ENCODE results near the gene SPRR1A.

SPRR1A gene

GRCh38 chr1:153030895-153031294 lies 47.0 kb downstream of the SPRR1A start, which contains the start of gene SPRR1B:
SPRR1B (plus strand) TSS chr1:153031203; CDS start chr1:153032346, 1,143 bp downstream.
- no peak within 1 kb of the TSS for H3K4me3 ChIP-seq (ENCODE audit: low read depth, low read length)
- DNase-seq = no peak
- no peaks in the 10 kb centered on the region for H3K27me3 ChIP-seq
- TF ChIP-seq CTCF (IDR thresholded peaks at IDR 0.05; ENCODE audit: low read depth, low read length) = no peak
- no peaks in the 10 kb centered on the region for H3K9me3 ChIP-seq
- H3K4me1 ChIP-seq = no peaks in the 10 kb centered on the region
- H3K36me3 ChIP-seq = no peaks in the 10 kb centered on the region

GRCh38 chr1:153032073-153032472 lies 48.2 kb downstream of the SPRR1A start:
- no peak overlapping the region for H3K4me3 ChIP-seq (ENCODE audit: low read depth, low read length)
- no peaks in the 10 kb centered on the region for H3K4me1 ChIP-seq
- H3K27me3 ChIP-seq = no peaks in the 10 kb centered on the region
- no peak for DNase-seq
- no peak for TF ChIP-seq CTCF (IDR thresholded peaks at IDR 0.05; ENCODE audit: low read depth, low read length)
- no peaks in the 10 kb centered on the region for H3K36me3 ChIP-seq
- no peaks in the 10 kb centered on the region for H3K9me3 ChIP-seq

- Histone ChIP-seq H3K4me3 (ENCODE audit: low read depth, low read length) (no peak overlapping the region), H3K4me1 (no peaks in the 10 kb centered on the region), H3K27me3 (no peaks in the 10 kb centered on the region), H3K36me3 (no peaks in the 10 kb centered on the region), H3K9me3 (no peaks in the 10 kb centered on the region)
- DNase-seq = no peak
- no peak for TF ChIP-seq CTCF (IDR thresholded peaks at IDR 0.05; ENCODE audit: low read depth, low read length)
These were observed 48.9 kb downstream of the SPRR1A start for GRCh38 chr1:153032677-153033308.

GRCh38 chr1:153035211-153035610 lies 51.3 kb downstream of the SPRR1A start:
- Histone ChIP-seq H3K4me1 (no peaks in the 10 kb centered on the region), H3K27me3 (no peaks in the 10 kb centered on the region), H3K36me3 (no peaks in the 10 kb centered on the region), H3K9me3 (no peaks in the 10 kb centered on the region), H3K4me3 (ENCODE audit: low read depth, low read length) (no peak overlapping the region)
- TF ChIP-seq CTCF (IDR thresholded peaks at IDR 0.05; ENCODE audit: low read depth, low read length) = no peak
- no peak for DNase-seq
